Mesenchymal stem cell (in vitro differentiated cells and primary cell): Measurements from ENCODE around the gene ATP10A.

Experiments
- DNase-seq: peaks from one replicate; pipeline ENCODE4 v3.0.0-alpha.2; 2013
- H2AFZ ChIP-seq: one replicate; pipeline ENCODE4 v1.6.1; 2013; ENCODE audit warnings: low read depth, mild to moderate bottlenecking, control low read depth, inconsistent platforms, low read length, moderate library complexity
- H2AK5ac ChIP-seq: 2 replicates; pipeline ENCODE4 v1.6.1; 2013; ENCODE audit warnings: low read length, moderate library complexity, mild to moderate bottlenecking, inconsistent platforms; ENCODE audit not compliant: severe bottlenecking
- H2BK120ac ChIP-seq: one replicate; pipeline ENCODE4 v1.6.1; 2013; ENCODE audit warnings: low read depth, mild to moderate bottlenecking, inconsistent platforms, low read length, moderate library complexity
- H2BK12ac ChIP-seq, 2 experiments: one replicate each; pipeline ENCODE4 v1.6.1; 2013; ENCODE audit warnings: inconsistent platforms in 2 of 2, low read length in 2 of 2, mild to moderate bottlenecking in 2 of 2, moderate library complexity in 2 of 2, control low read depth in 1 of 2
- H2BK15ac ChIP-seq: one replicate; pipeline ENCODE4 v1.6.1; 2013; ENCODE audit warnings: mild to moderate bottlenecking, low read depth, inconsistent platforms; ENCODE audit not compliant: poor library complexity, severe bottlenecking
- H2BK5ac ChIP-seq: 2 replicates; pipeline ENCODE4 v1.6.1; 2013; ENCODE audit warnings: low read depth, mild to moderate bottlenecking, low read length, control low read depth, inconsistent platforms; ENCODE audit not compliant: poor library complexity, severe bottlenecking
- H3K14ac ChIP-seq, 2 experiments: one replicate each; pipeline ENCODE4 v1.6.1; 2013; ENCODE audit warnings: inconsistent platforms in 2 of 2, low read length in 2 of 2, control low read depth in 1 of 2, mild to moderate bottlenecking in 1 of 2, moderate library complexity in 1 of 2
- H3K18ac ChIP-seq, 2 experiments: one replicate each; pipeline ENCODE4 v1.6.1; 2013; ENCODE audit warnings: inconsistent platforms in 2 of 2, low read length in 2 of 2, control low read depth in 1 of 2, low read depth in 1 of 2, mild to moderate bottlenecking in 1 of 2
- H3K23ac ChIP-seq, 2 experiments: one replicate each; pipeline ENCODE4 v1.6.1; 2013; ENCODE audit warnings: inconsistent platforms in 2 of 2, low read length in 2 of 2, mild to moderate bottlenecking in 2 of 2, moderate library complexity in 2 of 2, control low read depth in 1 of 2
- H3K27ac ChIP-seq: 2 replicates; pipeline ENCODE4 v1.5.1; 2013; ENCODE audit warnings: mild to moderate bottlenecking, moderate library complexity, low read length, control low read depth, inconsistent platforms; ENCODE audit not compliant: poor library complexity, severe bottlenecking
- H3K27me3 ChIP-seq, 2 experiments: 2 replicates each; pipeline versions ENCODE4 v1.6.1 to v1.7.0; 2013; ENCODE audit warnings: low read length in 2 of 2, mild to moderate bottlenecking in 2 of 2, moderate library complexity in 2 of 2, control low read depth in 1 of 2, inconsistent platforms in 1 of 2; ENCODE audit not compliant: control insufficient read depth in 1 of 2, insufficient read depth in 1 of 2
- H3K36me3 ChIP-seq, 2 experiments: 2 replicates each; pipeline versions ENCODE4 v1.6.1 to v1.7.0; 2013; ENCODE audit warnings: low read length in 2 of 2, control low read depth in 1 of 2, inconsistent platforms in 1 of 2, low read depth in 1 of 2, mild to moderate bottlenecking in 1 of 2; ENCODE audit not compliant: insufficient read depth in 2 of 2, control insufficient read depth in 1 of 2
- H3K4ac ChIP-seq, 2 experiments: one replicate each; pipeline ENCODE4 v1.6.1; 2013; ENCODE audit warnings: inconsistent platforms in 2 of 2, low read length in 2 of 2, mild to moderate bottlenecking in 2 of 2, moderate library complexity in 2 of 2, control low read depth in 1 of 2, low read depth in 1 of 2
- H3K4me1 ChIP-seq: 2 replicates; pipeline ENCODE4 v1.6.1; 2013; ENCODE audit warnings: low read depth, low read length, control low read depth; ENCODE audit not compliant: control insufficient read depth, insufficient read depth
- H3K4me2 ChIP-seq: 2 replicates; pipeline ENCODE4 v1.6.1; 2013; ENCODE audit warnings: low read length, mild to moderate bottlenecking, inconsistent platforms; ENCODE audit not compliant: poor library complexity, severe bottlenecking
- H3K4me3 ChIP-seq, 2 experiments: 2 replicates each; pipeline versions ENCODE4 v1.5.1 to v1.7.0; 2013; ENCODE audit warnings: low read length in 2 of 2, mild to moderate bottlenecking in 2 of 2, control low read depth in 1 of 2, low read depth in 1 of 2; ENCODE audit not compliant: insufficient read depth in 1 of 2
- H3K79me1 ChIP-seq: replicated peaks from 2 replicates; pipeline ENCODE4 v1.6.1; 2013; ENCODE audit warnings: mild to moderate bottlenecking, control low read depth, low read length, inconsistent platforms; ENCODE audit not compliant: poor library complexity, severe bottlenecking
- H3K9ac ChIP-seq: 2 replicates; pipeline ENCODE4 v1.7.0; 2013; ENCODE audit warnings: mild to moderate bottlenecking, low read length, moderate library complexity
- H3K9me3 ChIP-seq: 2 replicates; pipeline ENCODE4 v1.7.0; 2013; ENCODE audit warnings: mild to moderate bottlenecking, low read length; ENCODE audit not compliant: control insufficient read depth
- H4K8ac ChIP-seq: one replicate; pipeline ENCODE4 v1.6.1; 2013; ENCODE audit warnings: inconsistent platforms, mild to moderate bottlenecking, low read length, moderate library complexity
- H4K91ac ChIP-seq: one replicate; pipeline ENCODE4 v1.6.1; 2013; ENCODE audit warnings: mild to moderate bottlenecking, low read length, inconsistent platforms
- WGBS: methylation state at CpG from one replicate; pipeline ENCODE4 v1.1.7; 2013; ENCODE audit warnings: mixed read lengths; 5-methylcytosine and 5-hydroxymethylcytosine counted together

ATP10A gene

DNA sequence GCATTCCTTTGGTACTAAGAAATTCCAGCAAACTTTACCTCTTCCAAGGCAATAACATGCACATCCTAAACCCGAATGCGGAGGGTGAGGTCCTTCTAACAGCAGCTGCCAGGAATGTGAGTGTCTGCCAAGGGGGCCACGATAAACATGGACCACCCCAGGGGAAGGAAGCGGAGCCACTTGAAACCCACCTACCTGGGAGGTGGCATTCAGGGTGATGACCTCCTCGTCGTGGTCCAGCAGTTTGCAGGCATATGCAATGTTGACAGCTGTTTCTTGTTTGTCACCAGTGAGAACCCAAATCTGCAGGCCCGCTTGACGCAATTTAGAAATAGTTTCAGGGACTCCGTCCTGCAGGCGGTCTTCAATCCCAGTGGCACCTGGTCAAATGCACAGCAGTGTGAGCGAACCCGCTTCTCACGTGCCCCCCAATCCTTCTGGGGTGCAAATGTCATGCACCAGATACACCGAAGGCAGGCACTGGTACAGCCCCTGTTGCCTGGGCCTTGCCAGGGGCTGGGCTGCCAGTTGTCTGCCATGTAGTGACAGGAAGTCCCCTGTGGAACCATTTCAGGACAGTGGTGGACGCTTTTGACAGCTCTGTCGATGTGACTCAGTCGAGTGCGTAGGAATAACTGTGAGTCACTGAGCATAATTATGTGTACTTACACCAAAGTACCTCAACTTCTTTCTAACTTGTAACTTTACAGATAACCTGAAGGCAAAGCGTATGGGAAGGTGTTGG, 161.2 kb downstream of the ATP10A start:
- Histone ChIP-seq H3K4me3 (no peak overlapping the region), H3K9me3 (no peaks in the 10 kb centered on the region), H4K91ac (no peak overlapping the region), H3K36me3 (peaks cover 0 to 29% of the 10 kb centered on the region in 2 experiments), H2BK12ac (no peak overlapping the region), H3K14ac (no peak overlapping the region), H3K4ac (no peak overlapping the region), H3K79me1 (no peaks in the 10 kb centered on the region), H3K4me1 (peaks cover 5% of the 10 kb centered on the region), H2BK15ac (no peak overlapping the region), H2AK5ac (no peak overlapping the region), H2AFZ (no peak overlapping the region), H3K4me2 (no peak overlapping the region), H3K9ac (no peak overlapping the region), H4K8ac (no peak overlapping the region), H3K23ac (no peak overlapping the region), H3K27ac (no peak overlapping the region), H2BK120ac (no peak overlapping the region), H3K18ac (no peak overlapping the region), H3K27me3 (no peaks in the 10 kb centered on the region), H2BK5ac (no peak overlapping the region)
- WGBS, result 86% methylated on average over 18 of the region's 19 CpGs
- DNase-seq, result no peak

DNA sequence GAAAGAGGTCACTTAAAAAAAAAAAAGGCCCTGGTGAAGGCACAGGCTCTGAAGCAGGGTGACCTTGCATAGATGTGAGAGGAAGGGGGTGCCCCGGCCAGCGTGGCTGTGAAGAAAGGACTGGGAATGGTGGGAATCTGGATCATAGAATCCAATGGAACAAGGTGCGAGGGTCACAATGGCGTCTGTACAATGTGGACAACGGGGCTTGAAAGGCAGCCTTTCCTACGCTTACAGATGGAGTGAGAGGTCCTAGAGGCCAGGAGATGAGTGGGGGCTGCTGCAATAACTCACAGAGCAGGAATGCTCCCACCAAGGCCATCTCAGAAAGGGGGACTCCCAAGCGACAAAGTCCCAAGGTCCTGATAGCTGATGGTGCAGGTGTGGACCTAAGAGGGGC, 162.2 kb downstream of the ATP10A start:
- H3K4me2 ChIP-seq, result no peak overlapping the region
- H3K23ac ChIP-seq, result no peak overlapping the region
- no peak overlapping the region for H4K8ac ChIP-seq
- H3K4me1 ChIP-seq, result peaks cover 5% of the 10 kb centered on the region
- H2AFZ ChIP-seq, result no peak overlapping the region
- WGBS, result 84% methylated on average over 7 of the region's 7 CpGs
- no peaks in the 10 kb centered on the region for H3K79me1 ChIP-seq
- H2AK5ac ChIP-seq, result no peak overlapping the region
- no peak overlapping the region for H4K91ac ChIP-seq
- no peak overlapping the region for H3K4ac ChIP-seq
- no peak overlapping the region for H2BK12ac ChIP-seq
- H3K9ac ChIP-seq, result no peak overlapping the region
- peaks cover 0 to 27% of the 10 kb centered on the region in 2 experiments for H3K36me3 ChIP-seq
- no peak overlapping the region for H3K27ac ChIP-seq
- no peak overlapping the region for H3K4me3 ChIP-seq
- no peak overlapping the region for H3K18ac ChIP-seq
- H3K9me3 ChIP-seq, result no peaks in the 10 kb centered on the region
- H2BK5ac ChIP-seq, result no peak overlapping the region
- no peak overlapping the region for H2BK120ac ChIP-seq
- H2BK15ac ChIP-seq, result no peak overlapping the region
- no peak overlapping the region for H3K14ac ChIP-seq
- DNase-seq, result no peak
- H3K27me3 ChIP-seq, result no peaks in the 10 kb centered on the region

DNA sequence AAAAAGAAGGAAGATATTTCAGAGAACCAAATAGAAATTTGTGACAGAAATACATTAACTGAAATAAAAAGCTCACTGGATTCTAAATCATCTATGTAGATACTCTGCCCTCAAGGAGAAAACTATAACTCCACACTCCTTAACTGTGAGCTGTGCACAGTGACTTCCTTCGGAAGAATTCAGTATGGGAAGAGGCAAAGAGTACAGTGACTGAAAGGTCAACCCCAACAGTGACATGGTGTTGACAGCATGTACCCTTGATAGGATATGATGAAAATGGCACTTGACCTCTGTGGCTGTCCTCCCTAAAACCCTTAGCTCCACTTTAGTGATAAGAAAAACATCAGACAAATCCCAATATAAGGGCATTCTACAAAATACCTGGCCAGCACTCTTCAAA, 165.5 kb downstream of the ATP10A start:
- Histone ChIP-seq H2BK15ac (no peak overlapping the region), H3K23ac (no peak overlapping the region), H3K4me3 (no peak overlapping the region), H3K9ac (no peak overlapping the region), H3K36me3 (peaks cover 0 to 47% of the 10 kb centered on the region in 2 experiments), H3K14ac (no peak overlapping the region), H3K9me3 (no peaks in the 10 kb centered on the region), H4K91ac (no peak overlapping the region), H3K27ac (no peak overlapping the region), H2BK120ac (no peak overlapping the region), H2AK5ac (no peak overlapping the region), H3K79me1 (no peaks in the 10 kb centered on the region), H3K4ac (no peak overlapping the region), H3K4me2 (no peak overlapping the region), H2BK5ac (no peak overlapping the region), H3K4me1 (peaks cover 9% of the 10 kb centered on the region), H3K18ac (no peak overlapping the region), H4K8ac (no peak overlapping the region), H2BK12ac (no peak overlapping the region), H2AFZ (no peak overlapping the region), H3K27me3 (no peaks in the 10 kb centered on the region)
- 100% methylated on average over 1 of the region's 1 CpG for WGBS
- no peak for DNase-seq

DNA sequence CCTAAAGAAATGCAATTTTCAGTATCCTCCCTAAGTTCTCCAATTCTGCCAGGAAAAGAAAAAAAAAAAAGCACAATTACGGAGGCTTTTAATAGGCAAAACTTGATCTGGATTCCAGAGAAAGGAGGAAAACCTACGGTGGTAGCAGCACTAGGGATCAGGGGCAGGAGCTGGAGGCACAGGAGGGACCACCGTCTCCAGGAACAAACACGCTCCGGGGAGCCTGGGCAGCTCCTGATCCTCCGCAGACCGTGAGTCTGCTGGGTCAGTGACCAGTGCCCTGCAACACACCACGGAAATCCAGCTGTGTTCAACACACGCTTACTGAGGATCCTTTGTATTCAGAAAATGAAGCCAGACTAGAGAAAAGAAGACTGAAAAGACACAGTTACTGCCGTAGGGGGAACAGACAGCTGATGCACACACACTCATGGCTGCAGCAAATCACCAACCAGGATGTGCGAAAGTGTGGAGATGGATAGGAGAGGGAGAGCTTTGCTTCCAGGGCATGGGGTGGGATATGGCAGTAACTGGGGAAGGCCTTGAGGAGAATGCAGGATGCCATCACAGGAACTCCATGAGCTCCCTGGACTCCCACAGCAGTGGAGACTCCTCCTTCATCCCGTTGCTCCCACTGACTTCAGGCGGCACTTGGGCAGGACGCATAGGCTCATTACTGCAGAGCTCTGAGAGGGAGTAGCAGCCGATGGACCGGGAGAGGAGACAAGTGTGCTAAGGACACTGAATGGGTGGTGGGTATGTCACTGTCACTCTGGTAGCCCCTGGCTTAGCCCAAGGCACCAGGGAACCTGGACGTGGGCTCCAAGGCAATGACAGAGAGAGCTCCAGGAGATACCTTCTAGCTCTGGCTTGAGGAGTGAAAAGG, 167.0 kb downstream of the ATP10A start:
- H2AK5ac ChIP-seq, result no peak overlapping the region
- H3K4me1 ChIP-seq, result peaks cover 9% of the 10 kb centered on the region
- H3K9me3 ChIP-seq, result no peaks in the 10 kb centered on the region
- H2AFZ ChIP-seq, result no peak overlapping the region
- no peak overlapping the region for H3K14ac ChIP-seq
- 89% methylated on average over 17 of the region's 17 CpGs for WGBS
- H3K4me3 ChIP-seq, result no peak overlapping the region
- H3K23ac ChIP-seq, result no peak overlapping the region
- H3K18ac ChIP-seq, result no peak overlapping the region
- H3K27me3 ChIP-seq, result no peaks in the 10 kb centered on the region
- H3K79me1 ChIP-seq, result no peaks in the 10 kb centered on the region
- no peak overlapping the region for H3K4me2 ChIP-seq
- peaks cover 0 to 37% of the 10 kb centered on the region in 2 experiments for H3K36me3 ChIP-seq
- H2BK5ac ChIP-seq, result no peak overlapping the region
- no peak overlapping the region for H3K9ac ChIP-seq
- H3K27ac ChIP-seq, result no peak overlapping the region
- H2BK12ac ChIP-seq, result no peak overlapping the region
- H2BK120ac ChIP-seq, result no peak overlapping the region
- no peak overlapping the region for H4K91ac ChIP-seq
- H2BK15ac ChIP-seq, result no peak overlapping the region
- no peak overlapping the region for H3K4ac ChIP-seq
- no peak overlapping the region for H4K8ac ChIP-seq
- no peak for DNase-seq
